ENCODE results near the gene LRIG2.

LRIG2 gene

DNA sequence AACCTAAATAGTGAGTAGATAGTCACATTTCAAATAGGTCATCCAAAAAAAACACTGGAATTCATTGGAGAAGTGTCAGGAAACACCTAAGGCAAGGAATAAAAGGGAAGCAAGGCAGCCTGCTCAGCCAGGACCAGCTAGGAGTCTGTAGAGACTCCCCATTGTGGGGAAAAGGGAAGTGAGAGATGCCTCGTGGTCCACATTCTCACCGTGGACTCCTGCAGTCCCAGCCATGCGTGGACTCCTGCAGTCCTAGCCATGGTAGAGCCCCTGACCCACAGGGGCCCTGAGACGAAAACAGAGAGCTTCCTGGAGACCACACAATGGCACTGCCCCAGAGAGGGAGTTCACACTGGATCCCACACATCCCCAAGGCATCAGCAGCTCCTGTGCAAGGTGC, 97.5 kb downstream of the LRIG2 start:
- DNase-seq (ENCODE audit: low spot score) = no peak

DNA sequence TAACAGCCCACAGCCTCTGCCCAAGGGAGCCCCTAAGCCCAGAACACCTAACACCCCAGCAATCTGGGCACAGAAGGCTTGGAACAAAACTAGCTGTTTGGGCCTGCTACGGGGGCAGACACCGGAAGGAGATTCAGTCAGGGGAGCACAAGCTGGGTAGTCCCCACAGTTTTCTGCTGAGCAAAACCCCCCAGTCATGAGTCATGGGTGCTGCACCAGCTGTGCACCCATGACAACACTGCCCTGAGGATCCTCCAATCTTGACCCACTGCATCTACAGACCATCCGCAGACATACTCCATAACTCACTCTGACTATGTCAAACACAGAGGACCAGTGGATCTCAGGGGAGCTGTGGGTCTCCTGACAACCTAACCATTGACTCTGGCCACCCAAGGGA, 105.1 kb downstream of the LRIG2 start:
- DNase-seq (ENCODE audit: low spot score) = no peak

DNA sequence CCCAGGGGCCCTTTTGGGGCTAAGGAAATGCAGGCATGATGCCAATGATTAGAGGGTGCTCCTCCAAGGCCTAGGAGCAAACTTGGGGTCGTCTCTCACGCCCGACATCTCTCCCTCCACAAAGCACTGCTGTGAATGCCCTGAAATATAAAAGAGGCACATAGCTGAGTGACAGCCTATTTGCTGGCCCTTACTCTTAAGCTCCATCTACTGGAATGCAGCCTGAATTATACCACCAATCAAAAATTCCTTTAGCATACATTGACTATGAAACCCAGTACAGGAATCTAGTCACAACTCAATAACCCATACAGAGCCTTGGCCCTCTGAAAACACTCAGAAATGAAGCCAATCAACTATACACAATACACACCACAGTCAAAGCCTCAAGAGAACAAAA, 105.5 kb downstream of the LRIG2 start:
- no peak for DNase-seq (ENCODE audit: low spot score)

Data from COLO829 (cell line).